Measurements from ENCODE around the gene SLC4A4. TPM values are rescaled to one million over a fixed set of nuclear protein-coding genes. Genes with fewer than 3 reads are reported as not detected.

Gene SLC4A4
- total and polyA plus RNA-seq, 2 of the 8 experiments (the other 6 are each of a cell fraction or from before 2014, with no cell fraction given) = 0.67 to 2.8 TPM

DNA sequence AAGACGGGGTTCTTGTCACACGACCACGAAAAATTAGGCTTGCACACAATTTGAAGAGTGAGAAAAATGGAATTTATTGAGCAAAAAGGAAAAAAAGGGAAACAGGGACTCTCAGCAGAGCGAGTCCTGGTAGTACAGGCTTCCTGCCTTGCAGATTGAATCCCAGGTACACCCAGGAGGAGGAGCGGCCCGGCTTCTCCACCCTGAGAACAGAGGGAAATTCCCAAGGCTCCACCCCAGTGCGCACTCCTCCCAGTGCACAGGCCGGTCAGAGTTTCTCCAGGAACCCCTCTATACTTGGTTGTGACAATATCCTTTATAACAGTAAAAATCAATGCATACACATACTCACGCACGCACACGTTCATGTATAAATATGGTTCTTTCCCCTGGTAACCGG, 22.0 kb downstream of the SLC4A4 start (continued):
- TF ChIP-seq, protein P1, sequence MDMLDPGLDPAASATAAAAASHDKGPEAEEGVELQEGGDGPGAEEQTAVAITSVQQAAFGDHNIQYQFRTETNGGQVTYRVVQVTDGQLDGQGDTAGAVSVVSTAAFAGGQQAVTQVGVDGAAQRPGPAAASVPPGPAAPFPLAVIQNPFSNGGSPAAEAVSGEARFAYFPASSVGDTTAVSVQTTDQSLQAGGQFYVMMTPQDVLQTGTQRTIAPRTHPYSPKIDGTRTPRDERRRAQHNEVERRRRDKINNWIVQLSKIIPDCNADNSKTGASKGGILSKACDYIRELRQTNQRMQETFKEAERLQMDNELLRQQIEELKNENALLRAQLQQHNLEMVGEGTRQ (IDR thresholded peaks at IDR 0.05; ENCODE audit: low read length) = no peak
- TF ChIP-seq NANOG (IDR thresholded peaks at IDR 0.05; ENCODE audit: insufficient read depth, low read depth, low read length, poor library complexity, severe bottlenecking) (no peak), SUZ12 (IDR thresholded peaks at IDR 0.05; ENCODE audit: low read length) (no peak), KDM4A (IDR thresholded peaks at IDR 0.05; ENCODE audit: low read depth, low read length, severe bottlenecking) (no peak), GABPA (IDR thresholded peaks at IDR 0.05; ENCODE audit: borderline replicate concordance, insufficient read depth, low read length) (no peak), RNF2 (IDR thresholded peaks at IDR 0.05; ENCODE audit: borderline replicate concordance, low read depth, low read length, missing control alignments, poor library complexity, severe bottlenecking) (no peak), HDAC2 (IDR thresholded peaks at IDR 0.05; ENCODE audit: borderline replicate concordance in 1 of 2, low read depth in 2 of 2, low read length in 2 of 2) (no peak), RBBP5 (IDR thresholded peaks at IDR 0.05; ENCODE audit: borderline replicate concordance, low read depth, low read length) (no peak)

All from H1 (cell line).